Measurements from ENCODE around the gene RIPK3.
A peak's percentile ranks its signal among the peaks of the same experiment; 100 is the strongest.
"Not testable (repeated sequence)": the region's sequence is repeated elsewhere in the genome, so short reads cannot be mapped to it uniquely, and the experiment has no call there.

Gene RIPK3

GRCh38 chr14:24331731-24332267 lies 8.0 kb downstream of the RIPK3 start:
- TF ChIP-seq ZFX (IDR thresholded peaks at IDR 0.05), result no peak
- TF ChIP-seq CTCF (conservative IDR thresholded peaks at IDR 0.05), result no peak

DNA sequence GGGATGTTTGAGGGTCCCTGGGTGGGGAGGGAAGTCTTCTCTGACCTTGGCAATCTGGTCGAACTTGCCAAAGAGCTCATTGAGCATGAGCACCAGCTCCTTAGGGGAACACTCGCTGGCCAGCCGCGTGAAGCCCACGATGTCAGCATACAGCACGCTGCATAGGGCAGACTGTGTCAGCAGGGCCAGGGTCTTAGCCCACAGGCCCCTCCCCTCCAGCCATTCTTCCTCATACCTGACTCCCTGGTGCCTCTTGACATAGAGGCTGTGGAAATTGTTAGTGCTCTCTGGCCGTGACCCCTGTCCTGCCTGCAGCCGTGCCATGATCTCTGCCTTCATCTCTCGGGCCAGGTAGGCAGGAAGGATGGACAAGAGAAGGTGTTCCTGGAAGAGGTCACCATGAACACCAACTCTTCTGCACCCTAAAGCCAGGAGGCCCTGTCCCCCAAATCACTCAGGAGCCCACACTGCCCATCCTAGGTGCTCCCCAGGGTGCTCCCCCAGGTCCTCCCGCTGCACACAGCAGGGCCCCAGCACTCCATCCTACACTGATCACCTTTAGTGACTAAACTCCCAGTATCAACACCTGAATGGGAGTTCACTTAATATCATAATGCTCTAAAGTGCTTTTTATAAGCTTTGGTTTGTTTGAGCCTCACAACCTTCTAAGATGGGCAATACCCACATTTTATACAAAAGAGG lies 8.7 kb downstream of the RIPK3 start:
- no peak overlapping the region for H3K27ac ChIP-seq
- TF ChIP-seq ZFX (IDR thresholded peaks at IDR 0.05) (no peak), CTCF (conservative IDR thresholded peaks at IDR 0.05) (no peak)

More at GRCh38 chr14:24331731-24332267, 8.0 kb downstream of the RIPK3 start:
- H3K27ac ChIP-seq, result no peak overlapping the region

- TF ChIP-seq ZFX (IDR thresholded peaks at IDR 0.05), result no peak
- no peak for TF ChIP-seq CTCF (conservative IDR thresholded peaks at IDR 0.05)
Observed at GRCh38 chr14:24329736-24330135, 10.1 kb downstream of the RIPK3 start.

DNA sequence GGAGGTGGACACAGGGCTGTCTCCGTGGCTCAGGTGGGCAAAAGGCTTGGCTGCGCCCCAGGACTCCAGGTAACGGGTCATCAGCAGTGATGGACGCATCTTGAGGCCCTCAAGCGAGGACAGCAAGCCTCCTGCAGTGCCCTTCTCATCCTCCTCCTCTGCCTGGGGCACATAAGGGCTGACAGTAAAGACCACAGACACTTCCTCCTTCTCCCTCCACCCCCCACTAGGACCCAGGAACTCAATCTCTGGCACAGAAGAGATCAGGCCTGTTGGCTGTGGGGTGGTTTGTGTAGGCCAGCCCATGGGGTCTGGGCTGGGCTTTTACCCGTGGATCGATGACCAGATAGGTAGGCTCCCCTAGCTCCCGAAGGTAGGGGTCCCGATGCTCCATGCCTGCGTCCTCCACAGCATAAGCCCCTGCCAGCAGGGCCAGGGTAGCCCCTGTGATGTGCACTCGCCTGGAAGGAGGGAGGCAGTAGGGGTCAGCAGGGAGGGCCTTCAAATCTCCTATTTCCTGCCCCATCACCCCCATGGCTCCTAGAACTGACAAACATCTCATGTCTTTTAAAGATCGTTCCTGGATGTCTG lies 10.6 kb downstream of the RIPK3 start:
- H3K27ac ChIP-seq, result no peak overlapping the region
- TF ChIP-seq ZFX (IDR thresholded peaks at IDR 0.05), result no peak
- TF ChIP-seq CTCF (conservative IDR thresholded peaks at IDR 0.05), result no peak

More at GRCh38 chr14:24329736-24330135, 10.1 kb downstream of the RIPK3 start:
- H3K27ac ChIP-seq, result no peak overlapping the region

DNA sequence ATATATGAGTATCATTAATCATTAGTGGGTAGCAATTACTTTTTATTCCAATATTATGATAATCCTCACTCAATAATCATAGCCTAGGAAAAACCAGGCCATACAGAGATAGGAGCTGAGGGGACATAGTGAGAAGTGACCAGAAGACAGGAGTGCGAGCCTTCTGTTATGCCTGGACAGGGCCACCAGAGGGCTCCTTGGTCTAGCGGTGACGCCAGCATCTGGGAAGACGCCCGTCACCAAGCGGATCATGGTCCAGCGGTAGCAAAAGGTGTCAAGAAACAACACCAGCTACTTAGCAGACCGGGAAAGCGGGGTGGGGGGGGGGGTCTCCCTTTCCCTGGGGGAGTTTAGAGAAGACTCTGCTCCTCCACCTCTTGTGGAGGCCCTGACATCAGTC lies 11.9 kb downstream of the RIPK3 start:
- peak; percentile 75 for TF ChIP-seq CTCF (conservative IDR thresholded peaks at IDR 0.05)
- H3K27ac ChIP-seq, result not testable (repeated sequence)

DNA sequence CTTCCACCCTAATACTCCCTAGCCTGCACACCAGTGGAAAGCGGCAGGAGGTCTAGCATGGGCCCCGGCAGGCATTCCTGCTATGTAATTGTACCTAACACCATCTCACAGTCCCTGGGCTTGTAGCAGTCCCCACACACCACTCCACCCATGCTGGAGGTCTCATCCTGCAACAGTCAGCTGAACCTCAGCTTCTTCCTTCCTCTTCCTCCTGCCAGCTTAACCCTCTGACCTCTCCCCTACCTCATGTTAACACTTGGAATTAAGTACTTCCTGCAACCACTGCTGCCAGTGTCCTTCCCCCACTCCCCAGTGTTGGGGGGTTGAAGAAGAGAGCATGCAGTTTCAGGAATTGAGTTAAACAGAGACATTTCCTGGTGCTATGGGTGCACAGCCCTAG lies 12.5 kb downstream of the RIPK3 start:
- H3K27ac ChIP-seq, result no peak overlapping the region
- TF ChIP-seq CTCF (conservative IDR thresholded peaks at IDR 0.05) (no peak), ZFX (IDR thresholded peaks at IDR 0.05) (no peak)

GRCh38 chr14:24325963-24326362 lies 13.8 kb downstream of the RIPK3 start:
- H3K27ac ChIP-seq, result no peak overlapping the region
- TF ChIP-seq ZFX (IDR thresholded peaks at IDR 0.05), result no peak
- TF ChIP-seq CTCF (conservative IDR thresholded peaks at IDR 0.05), result no peak

Data from C4-2B (cell line).